CD14-positive monocyte (primary cell): ENCODE results near the gene TPRN. TPM values are rescaled to one million over a fixed set of nuclear protein-coding genes. Genes with fewer than 3 reads are reported as not detected.
A peak's percentile ranks its signal among the peaks of the same experiment; 100 is the strongest.
"Not testable (repeated sequence)": the region's sequence is repeated elsewhere in the genome, so short reads cannot be mapped to it uniquely, and the experiment has no call there.

Experiments used
- DNase-seq, 3 donors: peaks; one replicate each; pipeline ENCODE4 v3.0.0-alpha.2; 2011 to 2022
- H2AFZ ChIP-seq: 2 replicates; pipeline ENCODE4 v1.6.0; 2012; ENCODE audit warnings: mild to moderate bottlenecking, low read depth, low read length, inconsistent platforms; ENCODE audit not compliant: insufficient read depth, poor library complexity, severe bottlenecking
- H3K27ac ChIP-seq, 2 donors: 1 replicate in 1 of 2; 2 replicates in 1 of 2; pipeline ENCODE4 v1.5.1; 2012 to 2013; ENCODE audit warnings: low read length in 2 of 2, control low read depth in 1 of 2, inconsistent platforms in 1 of 2, low read depth in 1 of 2, mild to moderate bottlenecking in 1 of 2
- H3K27me3 ChIP-seq, 2 donors: one replicate each; pipeline versions ENCODE4 v1.6.0 to v1.6.1; 2011 to 2013; ENCODE audit warnings: low read length in 2 of 2; ENCODE audit not compliant: control insufficient read depth in 2 of 2, insufficient read depth in 2 of 2
- H3K36me3 ChIP-seq, 2 donors: replicated peaks in 1 of 2; 1 replicate in 1 of 2; 2 replicates in 1 of 2; pipeline versions ENCODE4 v1.5.1 to v1.6.1; 2012 to 2013; ENCODE audit warnings: low read length in 2 of 2, control low read depth in 1 of 2, inconsistent platforms in 1 of 2, mild to moderate bottlenecking in 1 of 2; ENCODE audit not compliant: insufficient read depth in 2 of 2, control insufficient read depth in 1 of 2
- H3K4me1 ChIP-seq, 2 donors: 1 replicate in 1 of 2; 2 replicates in 1 of 2; pipeline versions ENCODE4 v1.5.1 to v1.6.1; 2012 to 2013; ENCODE audit warnings: low read length in 2 of 2, control low read depth in 1 of 2, inconsistent platforms in 1 of 2, mild to moderate bottlenecking in 1 of 2, moderate library complexity in 1 of 2; ENCODE audit not compliant: insufficient read depth in 2 of 2, control insufficient read depth in 1 of 2
- H3K4me2 ChIP-seq: replicated peaks from 2 replicates; pipeline ENCODE3; 2012; ENCODE audit warnings: low read length, moderate library complexity, mild to moderate bottlenecking; ENCODE audit not compliant: poor library complexity, severe bottlenecking; ENCODE audit errors: extremely low read depth
- H3K4me3 ChIP-seq, 3 experiments: fragments of 200-600 bp in 1 of 3; sonication (generic) in 1 of 3; replicated peaks in 1 of 3; 1 replicate in 2 of 3; 2 replicates in 1 of 3; pipeline ENCODE4 v1.5.1; 2011 to 2013; ENCODE audit warnings: low read length in 3 of 3, mild to moderate bottlenecking in 3 of 3, control low read depth in 2 of 3, low read depth in 2 of 3, inconsistent platforms in 1 of 3, moderate library complexity in 1 of 3
- H3K79me2 ChIP-seq: 2 replicates; pipeline ENCODE4 v1.6.0; 2012; ENCODE audit warnings: mild to moderate bottlenecking, control low read depth, inconsistent platforms, low read length, moderate library complexity; ENCODE audit not compliant: insufficient read depth
- H3K9ac ChIP-seq: 2 replicates; pipeline ENCODE4 v1.6.0; 2017; ENCODE audit warnings: low read length, mild to moderate bottlenecking; ENCODE audit not compliant: insufficient read depth, poor library complexity, severe bottlenecking
- H3K9me3 ChIP-seq, 2 donors: replicated peaks in 1 of 2; 1 replicate in 1 of 2; 2 replicates in 1 of 2; pipeline versions ENCODE4 v1.5.1 to v1.6.1; 2012 to 2013; ENCODE audit warnings: low read length in 2 of 2, control low read depth in 1 of 2; ENCODE audit not compliant: control insufficient read depth in 1 of 2, insufficient read depth in 1 of 2
- H4K20me1 ChIP-seq: 2 replicates; pipeline ENCODE4 v1.6.0; 2012; ENCODE audit warnings: mild to moderate bottlenecking, low read length, control low read depth, moderate library complexity; ENCODE audit not compliant: insufficient read depth
- H3K27ac Mint-ChIP-seq, 7 donors: one replicate each; pipeline ENCODE4 v1.8.0; 2020; ENCODE audit warnings: mild to moderate bottlenecking in 7 of 7, mixed read lengths in 7 of 7, moderate library complexity in 6 of 7, inconsistent platforms in 2 of 7
- H3K27me3 Mint-ChIP-seq, 3 donors: one replicate each; pipeline ENCODE4 v1.8.0; 2021 to 2022; ENCODE audit warnings: low read depth in 3 of 3, mild to moderate bottlenecking in 3 of 3, mixed read lengths in 3 of 3, moderate library complexity in 3 of 3, inconsistent platforms in 1 of 3
- H3K36me3 Mint-ChIP-seq, 2 donors: one replicate each; pipeline ENCODE4 v1.8.0; 2020; ENCODE audit warnings: mixed read lengths in 2 of 2, inconsistent platforms in 1 of 2, mild to moderate bottlenecking in 1 of 2
- H3K4me1 Mint-ChIP-seq: one replicate; pipeline ENCODE4 v1.8.0; 2020; ENCODE audit warnings: mild to moderate bottlenecking, mixed read lengths
- H3K4me3 Mint-ChIP-seq, 2 donors: one replicate each; pipeline ENCODE4 v1.8.0; 2020; ENCODE audit warnings: mild to moderate bottlenecking in 2 of 2, mixed read lengths in 2 of 2, moderate library complexity in 1 of 2
- H3K9me3 Mint-ChIP-seq, 7 donors: one replicate each; pipeline ENCODE4 v1.8.0; 2020 to 2022; ENCODE audit warnings: mixed read lengths in 7 of 7, mild to moderate bottlenecking in 6 of 7, moderate library complexity in 6 of 7, inconsistent platforms in 2 of 7
- CTCF ChIP-seq: fragments of 200-600 bp; IDR thresholded peaks from one replicate; pipeline ENCODE4 v1.8.0; 2022; ENCODE audit warnings: antibody characterized with exemption, mild to moderate bottlenecking
- WGBS: methylation state at CpG from one replicate; pipeline ENCODE4 v1.1.5; 2013; ENCODE audit warnings: missing lambda C conversion rate; ENCODE audit not compliant: insufficient coverage; 5-methylcytosine and 5-hydroxymethylcytosine counted together
- intact Hi-C, 2 donors: fragments of 100-400 bp; cut with micrococcal nuclease; formaldehyde crosslinking; loops; one replicate each; pipeline versions ENCODE4 v1.15.0 to v1.15.1; 2023
- polyA plus RNA-seq, 3 donors: library from polyadenylated mRNA; depleted of rRNA in 1 of 3; unstranded in 2 of 3; stranded (reverse) in 1 of 3; fragments of 300-500 nt in 2 of 3; fragments of >200 nt in 1 of 3; fragmentation: Illumina TruSeq in 2 of 3; gene quantifications; 1 replicate in 2 of 3; 2 replicates in 1 of 3; pipeline ENCODE4 v1.2.3, GENCODE V29; 2012 to 2021

TPRN gene
- polyA plus RNA-seq, 3 donors, result 0.30 to 4.6 (median 0.46) TPM

DNA sequence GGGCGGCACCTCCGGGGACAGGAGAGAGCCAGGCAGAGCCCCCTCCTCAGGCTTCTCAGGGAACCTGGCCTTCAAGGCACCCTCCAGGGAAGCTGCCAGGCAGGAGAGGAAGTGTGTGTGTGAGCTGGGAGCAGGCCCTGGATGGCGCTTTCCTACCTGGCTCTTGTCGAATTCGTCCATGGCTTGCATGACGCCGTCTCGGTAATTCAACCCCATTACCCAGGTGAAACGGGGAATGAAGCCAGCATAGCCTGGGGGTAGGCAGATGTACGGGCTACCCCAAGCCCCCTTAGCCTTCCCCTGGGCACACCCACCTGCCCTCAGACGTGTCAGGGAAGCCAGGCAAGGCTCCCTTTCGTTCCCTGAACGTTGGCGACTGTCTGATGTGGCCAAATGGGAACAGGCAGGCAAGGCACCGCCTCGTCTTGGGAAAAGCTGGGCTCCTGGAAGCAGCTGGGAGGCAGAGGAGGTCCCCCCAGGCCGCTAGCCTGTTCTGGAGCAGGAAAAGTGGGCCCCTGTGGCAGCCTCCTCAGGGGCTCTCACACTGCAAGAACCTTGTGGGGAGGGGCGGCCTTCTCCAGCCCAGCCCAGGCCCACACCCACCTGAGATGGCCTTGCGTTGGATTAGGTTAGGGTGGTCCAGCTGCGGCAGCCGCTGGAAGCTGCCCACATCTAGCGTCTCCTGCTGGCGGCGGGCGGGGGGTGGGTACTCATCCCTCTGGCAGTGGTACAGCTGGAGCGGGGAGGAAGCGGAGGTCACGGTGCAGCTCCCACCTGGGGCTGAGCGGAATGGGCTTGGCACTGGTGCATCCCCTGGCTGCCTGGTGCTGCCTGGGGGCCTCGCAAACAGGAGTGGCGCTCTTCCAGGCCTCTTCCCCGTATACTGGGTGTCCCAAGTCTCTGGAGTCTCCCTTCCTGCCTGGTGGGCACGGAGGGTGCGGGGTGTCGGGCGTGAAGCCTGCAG, 44.2 kb upstream of the TPRN start:
- peaks cover 17% of the 10 kb centered on the region for H3K79me2 ChIP-seq
- peaks cover 0 to 3% (median 0%) of the 10 kb centered on the region in 7 donors for H3K9me3 Mint-ChIP-seq
- peaks cover 20 to 35% of the 10 kb centered on the region in 2 donors for H3K4me1 ChIP-seq
- WGBS, result 91% methylated on average over 27 of the region's 36 CpGs
- no peak overlapping the region for H3K4me3 Mint-ChIP-seq
- no peak overlapping the region for H3K27ac ChIP-seq
- no peak overlapping the region for H3K4me3 ChIP-seq
- intact Hi-C loops, result loop anchor here in 1 of 2 donors (5.0 kb wide), 1 partner anchor 42 kb away; the partner anchor contains the start of gene TPRN
- no peak for TF ChIP-seq CTCF
- H3K27me3 ChIP-seq, result no peaks in the 10 kb centered on the region
- H3K9me3 ChIP-seq, result no peaks in the 10 kb centered on the region
- peaks cover 18 to 19% of the 10 kb centered on the region in 2 donors for H3K36me3 ChIP-seq
- H3K4me1 Mint-ChIP-seq, result peaks cover 27% of the 10 kb centered on the region
- DNase-seq, result no peak
- no peak overlapping the region for H3K9ac ChIP-seq
- H3K4me2 ChIP-seq, result no peak overlapping the region
- no peak overlapping the region for H2AFZ ChIP-seq
- H3K27me3 Mint-ChIP-seq, result peaks cover 2 to 7% (median 6%) of the 10 kb centered on the region in 3 donors
- peaks cover 33% of the 10 kb centered on the region for H4K20me1 ChIP-seq
- H3K27ac Mint-ChIP-seq, result no peak overlapping the region
- peaks cover 15 to 18% of the 10 kb centered on the region in 2 donors for H3K36me3 Mint-ChIP-seq

GRCh38 chr9:137243626-137244485, 43.3 kb upstream of the TPRN start:
- peaks cover 29 to 44% of the 10 kb centered on the region in 2 donors for H3K4me1 ChIP-seq
- peak overlapping the region in 1 of 2 donors; percentile 20 for H3K27ac ChIP-seq
- no peaks in the 10 kb centered on the region for H3K9me3 ChIP-seq
- Mint-ChIP-seq H3K4me1 (peaks cover 36% of the 10 kb centered on the region), H3K9me3 (peaks cover 0 to 3% (median 0%) of the 10 kb centered on the region in 7 donors), H3K36me3 (peaks cover 15 to 18% of the 10 kb centered on the region in 2 donors), H3K27me3 (peaks cover 2 to 4% (median 2%) of the 10 kb centered on the region in 3 donors), H3K27ac (peak overlapping the region in 5 of 7 donors; percentile 18 to 77 (median 57)), H3K4me3 (no peak overlapping the region)
- peaks cover 25% of the 10 kb centered on the region for H3K79me2 ChIP-seq
- H3K27me3 ChIP-seq, result no peaks in the 10 kb centered on the region
- intact Hi-C loops, result loop anchor here in 1 of 2 donors (5.0 kb wide), 1 partner anchor 42 kb away; the partner anchor contains the start of gene TPRN
- no peak overlapping the region for H2AFZ ChIP-seq
- H3K4me2 ChIP-seq, result no peak overlapping the region
- 80% methylated on average over 10 of the region's 15 CpGs for WGBS
- H3K36me3 ChIP-seq, result peaks cover 18 to 19% of the 10 kb centered on the region in 2 donors
- H3K9ac ChIP-seq, result no peak overlapping the region
- H3K4me3 ChIP-seq, result no peak overlapping the region
- peaks cover 33% of the 10 kb centered on the region for H4K20me1 ChIP-seq
- DNase-seq, result peak in 1 of 3 donors; percentile 47
- TF ChIP-seq CTCF, result no peak

GRCh38 chr9:137243266-137243625, 42.7 kb upstream of the TPRN start:
- intact Hi-C loops, result loop anchor here in 1 of 2 donors (5.0 kb wide), 1 partner anchor 41 kb away; the partner anchor contains the start of gene TPRN
- not testable (repeated sequence) for H3K9me3 ChIP-seq, H3K9ac ChIP-seq, H3K27me3 Mint-ChIP-seq, H3K4me3 Mint-ChIP-seq, H3K4me2 ChIP-seq, H3K4me3 ChIP-seq, H2AFZ ChIP-seq, H3K9me3 Mint-ChIP-seq, DNase-seq, H3K27me3 ChIP-seq, H3K27ac ChIP-seq
- Mint-ChIP-seq H3K4me1 (peaks cover 38% of the 10 kb centered on the region), H3K36me3 (peaks cover 15 to 18% of the 10 kb centered on the region in 2 donors), H3K27ac (peak overlapping the region in 3 of 7 donors; percentile 9 to 82 (median 76))
- WGBS, result 100% methylated on average over 4 of the region's 18 CpGs
- Histone ChIP-seq H3K4me1 (peaks cover 33 to 46% of the 10 kb centered on the region in 2 donors), H4K20me1 (peaks cover 33% of the 10 kb centered on the region), H3K36me3 (peaks cover 18 to 19% of the 10 kb centered on the region in 2 donors), H3K79me2 (peaks cover 31% of the 10 kb centered on the region)
